IPS DF 19.7 (cell line): ENCODE results near the gene HES5.

ENCODE experiments used
- DNase-seq: peaks from one replicate; pipeline ENCODE4 v3.0.0-alpha.2; 2013; ENCODE audit warnings: low read depth, low spot score

Gene HES5

GRCh38 chr1:2514863-2515762 lies 14.9 kb downstream of the HES5 start:
- no peak for DNase-seq

GRCh38 chr1:2513939-2514652 lies 16.0 kb downstream of the HES5 start:
- no peak for DNase-seq

GRCh38 chr1:2512862-2513421 lies 17.1 kb downstream of the HES5 start:
- DNase-seq = no peak

GRCh38 chr1:2510366-2511155 lies 19.5 kb downstream of the HES5 start:
- no peak for DNase-seq

GRCh38 chr1:2509589-2509988 lies 20.5 kb downstream of the HES5 start:
- no peak for DNase-seq

GRCh38 chr1:2508751-2509150 lies 21.3 kb downstream of the HES5 start:
- no peak for DNase-seq

GRCh38 chr1:2508180-2508579 lies 21.9 kb downstream of the HES5 start:
- DNase-seq = no peak

GRCh38 chr1:2507744-2508155 lies 22.3 kb downstream of the HES5 start:
- DNase-seq = no peak

GRCh38 chr1:2506901-2507565 lies 23.0 kb downstream of the HES5 start:
- DNase-seq = no peak

- DNase-seq = no peak
Observed at GRCh38 chr1:2506007-2506860, 23.8 kb downstream of the HES5 start.

- DNase-seq = no peak
Observed at GRCh38 chr1:2505461-2505994, 24.5 kb downstream of the HES5 start.

- DNase-seq = no peak
Observed at GRCh38 chr1:2504949-2505272, 25.2 kb downstream of the HES5 start.

- DNase-seq = no peak
Observed at GRCh38 chr1:2504225-2504948, 25.7 kb downstream of the HES5 start.

- no peak for DNase-seq
Observed at GRCh38 chr1:2503554-2504224, 26.4 kb downstream of the HES5 start.

GRCh38 chr1:2502661-2503553 lies 27.2 kb downstream of the HES5 start:
- no peak for DNase-seq

- no peak for DNase-seq
Observed at GRCh38 chr1:2502210-2502609, 27.9 kb downstream of the HES5 start.

- DNase-seq = no peak
Observed at GRCh38 chr1:2501820-2502119, 28.3 kb downstream of the HES5 start.
